GM12891 (cell line): ENCODE data around the gene BRPF3. TPM values are rescaled to one million over a fixed set of nuclear protein-coding genes. Genes with fewer than 3 reads are reported as not detected.
A peak's percentile ranks its signal among the peaks of the same experiment; 100 is the strongest.

ENCODE experiments used
- DNase-seq: peaks from one replicate; pipeline ENCODE4 v3.0.0; 2011; ENCODE audit warnings: low spot score; ENCODE audit not compliant: insufficient read length
- FAIRE-seq: peaks from 2 replicates; lab custom pipeline; 2011; peaks lifted over from hg19 to GRCh38; lab: Jason Lieb, UNC
- PAX5 ChIP-seq: IDR thresholded peaks from 2 replicates; pipeline ENCODE4 v1.6.1; 2011; ENCODE audit warnings: low read length, moderate library complexity, mild to moderate bottlenecking; ENCODE audit not compliant: insufficient read depth, severe bottlenecking
- POLR2A ChIP-seq: IDR thresholded peaks from 2 replicates; pipeline ENCODE4 v1.6.1; 2011; ENCODE audit warnings: low read depth, low read length, control low read depth
- POLR2AphosphoS5 ChIP-seq: IDR thresholded peaks from 2 replicates; pipeline ENCODE4 v1.6.1; 2011; ENCODE audit warnings: low read depth, low read length, control low read depth
- POU2F2 ChIP-seq: IDR thresholded peaks from 2 replicates; pipeline ENCODE4 v1.6.1; 2011; ENCODE audit warnings: low read depth, mild to moderate bottlenecking, control low read depth, low read length, moderate library complexity
- SPI1 ChIP-seq: IDR thresholded peaks from 2 replicates; pipeline ENCODE4 v1.6.1; 2011; ENCODE audit warnings: low read depth, low read length, control low read depth
- TAF1 ChIP-seq: IDR thresholded peaks from 2 replicates; pipeline ENCODE4 v1.6.1; 2011; ENCODE audit warnings: low read depth, low read length, control low read depth
- polyA plus RNA-seq: library from polyadenylated mRNA; unstranded; fragments of >200 nt; gene quantifications from one replicate; pipeline ENCODE4 v1.2.1, GENCODE V29; 2012; ENCODE audit warnings: low read depth, missing spikeins, inconsistent platforms; ENCODE audit not compliant: missing spikeins

BRPF3 gene
- 5.8 TPM for polyA plus RNA-seq

DNA sequence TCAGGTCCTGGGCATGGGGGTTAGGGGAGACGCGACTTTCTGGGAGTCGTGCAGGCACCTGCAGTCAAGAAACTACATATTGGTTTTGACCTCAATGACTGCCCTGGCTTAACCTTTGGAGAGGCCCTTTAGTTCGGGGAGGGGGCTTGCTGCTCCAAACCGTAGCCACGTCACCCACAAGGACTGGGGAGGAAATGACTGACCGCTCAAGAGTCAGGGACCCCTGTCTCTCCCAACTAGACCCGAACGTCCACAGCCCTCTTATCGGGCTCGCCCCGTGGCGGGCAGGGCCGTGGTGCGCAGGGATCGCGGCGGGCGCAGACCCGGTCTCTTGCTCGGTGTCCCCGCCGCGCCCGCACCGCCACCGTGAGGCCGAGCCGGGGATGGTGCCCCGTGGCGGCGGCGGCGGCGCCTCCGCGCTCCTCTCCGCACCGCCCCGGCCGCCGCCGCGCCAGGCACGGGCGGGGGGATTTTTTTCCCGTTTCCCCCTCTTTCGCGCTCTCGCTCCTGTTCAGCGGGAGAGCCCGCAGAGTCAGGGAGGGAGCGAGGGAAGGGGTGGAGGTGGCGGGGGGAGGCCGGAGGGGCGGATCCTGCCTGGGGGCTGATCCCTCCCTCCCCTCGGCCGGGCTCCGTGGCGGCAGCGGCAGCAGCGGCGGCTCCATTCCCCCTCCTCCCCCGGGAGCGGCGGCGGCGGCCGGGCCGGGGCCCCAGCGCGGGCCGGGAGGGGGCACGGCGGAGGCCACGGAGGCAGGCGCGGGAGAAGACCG, at the start of gene BRPF3:
Gene BRPF3 (plus strand): TSS at position 632 of the 767 bp plus-strand sequence. CDS start 3,579 bp downstream, outside the sequence.
- TF ChIP-seq SPI1: no peak
- DNase-seq: peak; percentile 66
- FAIRE-seq: peak; percentile 83

DNA sequence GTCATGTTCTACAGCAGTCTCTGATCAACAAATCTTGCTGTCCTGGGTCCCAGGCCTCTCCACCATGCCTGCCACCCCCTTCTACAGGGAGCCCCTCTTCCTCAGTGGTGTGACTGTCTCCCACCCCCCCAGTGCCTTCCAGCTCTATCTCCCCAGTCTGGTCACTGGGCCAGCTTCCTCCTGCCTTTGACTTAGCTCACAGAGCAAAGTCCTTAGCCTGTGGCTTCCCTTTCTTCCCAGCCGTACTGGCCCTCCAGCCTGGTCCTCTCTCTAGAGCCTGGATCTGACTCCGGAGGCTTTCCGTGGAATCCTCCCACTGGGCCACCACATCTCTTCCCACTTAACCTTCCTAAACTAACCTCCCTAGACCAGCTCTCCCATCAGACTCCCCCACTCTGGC, 49.2 kb upstream of the BRPF3 start:
- FAIRE-seq (no peak), DNase-seq (no peak)

DNA sequence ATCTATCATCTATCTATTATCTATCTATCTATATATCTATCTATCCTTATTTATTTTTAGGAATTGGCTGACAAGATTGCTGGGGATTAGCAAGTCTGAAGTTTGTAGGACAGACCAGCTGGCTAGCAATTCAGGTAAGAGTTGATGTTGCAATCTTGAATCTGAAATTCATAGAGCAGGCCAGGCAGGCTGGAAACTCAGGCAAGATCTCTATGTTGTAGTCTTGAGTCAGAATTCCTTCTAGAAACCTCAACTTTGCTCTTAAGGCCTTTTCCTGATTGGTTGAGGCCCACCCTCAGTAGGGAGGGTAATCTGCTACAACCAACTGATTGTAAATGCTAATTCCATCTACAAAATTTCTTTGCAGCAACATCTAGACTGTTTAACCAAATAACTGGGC, 47.1 kb upstream of the BRPF3 start:
- FAIRE-seq (no peak), DNase-seq (no peak)
- TF ChIP-seq POU2F2 (no peak), PAX5 (no peak), POLR2AphosphoS5 (no peak), POLR2A (no peak)

More for the DNA sequence above, 49.2 kb upstream of the BRPF3 start:
- TF ChIP-seq TAF1: no peak
- TF ChIP-seq SPI1: no peak

DNA sequence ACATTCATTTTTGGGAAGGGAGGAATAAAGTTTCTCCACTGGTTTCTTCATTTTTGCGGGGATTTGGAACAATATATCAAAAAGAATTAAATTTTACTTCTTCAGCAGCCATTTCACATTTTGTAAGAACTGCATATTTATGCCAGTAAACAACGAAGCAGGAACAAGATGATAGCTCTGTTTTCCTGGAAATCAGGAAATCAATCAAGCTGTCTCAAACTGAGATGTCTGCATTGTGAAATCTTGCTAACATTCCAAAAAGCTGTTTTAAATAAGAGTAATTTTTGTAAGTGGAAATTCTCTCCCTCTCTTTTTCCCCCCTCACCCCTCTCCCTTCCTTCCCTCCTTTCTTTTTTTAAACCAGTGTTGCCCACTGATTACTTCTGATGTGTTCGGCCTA, 46.3 kb upstream of the BRPF3 start:
- FAIRE-seq (no peak), DNase-seq (no peak)
- no peak for TF ChIP-seq SPI1

DNA sequence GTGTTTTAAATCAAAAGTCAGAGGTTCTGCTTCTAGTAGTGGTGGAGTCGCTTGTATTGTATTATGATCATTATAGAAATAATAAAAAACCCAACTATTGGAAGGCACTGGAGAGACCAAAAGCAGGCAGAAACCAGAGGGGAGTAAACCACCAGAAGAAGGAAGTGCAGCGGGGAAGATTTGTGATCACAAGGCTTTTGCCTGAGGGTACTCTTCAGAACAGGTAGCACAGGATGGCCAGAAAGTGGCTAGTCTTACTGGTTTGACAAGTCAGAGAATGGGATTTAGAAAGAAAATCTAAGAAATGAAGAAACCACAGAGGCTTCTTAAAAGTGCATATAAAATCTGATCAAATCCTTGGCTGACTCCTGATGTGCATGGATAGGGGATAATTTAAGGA, 42.3 kb upstream of the BRPF3 start:
- TF ChIP-seq POLR2AphosphoS5 (no peak), POU2F2 (no peak), SPI1 (no peak), POLR2A (no peak), PAX5 (no peak), TAF1 (no peak)
- DNase-seq: no peak
- FAIRE-seq: no peak

DNA sequence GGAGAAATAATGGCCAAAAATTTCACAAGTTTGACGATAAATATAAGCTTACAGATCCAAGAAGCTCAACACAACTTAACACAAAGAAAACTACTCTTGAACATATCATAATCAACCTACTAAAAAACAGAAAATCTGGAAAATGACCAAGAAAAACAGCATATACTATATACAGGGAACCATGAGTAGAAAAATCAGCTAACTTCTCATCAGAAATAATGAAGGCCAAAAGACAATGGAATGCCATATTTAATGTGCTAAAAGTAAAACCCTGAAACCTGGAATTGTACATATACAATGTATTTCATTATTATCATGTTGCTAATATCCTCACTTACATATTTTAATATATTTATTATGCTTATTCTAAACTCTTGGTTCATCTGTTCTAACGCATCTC, 40.9 kb upstream of the BRPF3 start:
- DNase-seq (no peak), FAIRE-seq (no peak)
- no peak for TF ChIP-seq TAF1
- no peak for TF ChIP-seq POU2F2
- no peak for TF ChIP-seq SPI1

DNA sequence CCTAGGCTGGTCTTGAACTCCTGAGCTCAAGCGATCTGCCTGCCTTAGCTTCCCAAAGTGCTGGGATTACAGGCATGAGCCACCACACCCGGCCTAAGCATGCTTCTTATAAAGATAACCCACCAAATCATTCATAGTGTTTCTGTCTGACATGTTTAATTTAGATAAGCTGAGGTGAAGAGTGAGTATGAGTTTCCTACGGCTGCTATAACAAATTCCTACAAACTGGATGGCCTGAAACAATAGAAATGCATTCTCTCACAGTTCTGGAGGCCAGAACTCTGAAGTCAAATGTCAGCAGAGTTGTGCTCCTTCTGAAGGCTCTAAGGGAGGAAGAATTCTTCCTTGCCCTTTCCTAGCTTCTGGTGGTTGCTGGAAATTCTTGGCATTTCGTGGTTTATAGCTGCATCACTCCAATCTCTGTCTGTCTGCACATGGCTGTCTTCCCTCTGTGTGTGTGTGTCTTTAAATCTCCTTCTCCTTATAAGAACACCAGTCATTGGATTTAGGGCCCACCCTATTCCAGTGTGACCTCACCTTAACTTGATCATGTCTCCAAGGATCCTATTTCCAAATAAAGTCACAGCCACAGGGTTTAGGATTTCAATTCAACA, 36.3 kb upstream of the BRPF3 start:
- TF ChIP-seq TAF1 (no peak), SPI1 (no peak), POU2F2 (no peak)

DNA sequence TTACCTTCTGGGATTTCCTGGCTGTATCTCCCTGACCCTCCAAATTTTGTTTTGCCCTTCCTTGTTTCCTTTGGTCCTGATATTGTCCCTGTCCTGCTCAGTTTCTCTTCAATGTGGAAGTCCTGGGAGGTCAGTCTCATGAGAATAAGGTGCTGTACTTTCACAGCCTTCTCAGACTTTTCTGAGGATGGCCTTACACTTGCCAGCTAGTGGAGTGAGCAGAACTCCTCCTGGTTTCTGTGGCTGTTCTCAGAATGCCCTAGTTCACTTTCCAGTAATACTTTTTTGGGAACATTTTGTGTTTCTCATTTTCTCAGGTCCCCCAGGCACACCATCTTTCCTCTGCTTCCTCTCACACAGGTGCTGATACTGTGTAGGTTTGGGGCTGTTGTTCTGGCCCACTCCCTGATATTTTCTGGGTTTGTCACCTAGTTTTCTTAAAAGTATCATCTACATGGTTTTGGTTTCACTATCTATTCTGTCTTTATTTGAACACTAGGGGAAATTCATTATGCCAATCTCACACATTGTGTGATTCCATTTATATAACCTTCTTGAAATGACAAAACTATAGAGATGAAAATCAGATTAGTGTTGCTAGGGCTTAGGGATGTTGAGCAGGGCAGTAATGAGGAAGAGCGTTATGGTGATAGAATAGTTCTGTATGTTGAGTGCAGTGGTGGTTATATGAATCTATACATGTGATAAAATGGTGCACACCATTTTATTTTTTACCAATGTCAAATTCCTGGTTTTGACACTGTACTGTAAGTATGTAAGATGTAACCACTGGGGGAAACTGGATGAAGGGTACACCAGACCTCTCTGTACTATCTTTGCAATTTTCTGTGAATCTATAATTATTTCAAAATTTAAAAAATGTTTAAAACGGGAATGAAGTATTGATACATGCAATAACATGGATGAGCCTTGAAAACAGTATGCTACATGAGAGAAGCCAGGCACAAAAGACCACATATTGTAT, 27.2 kb upstream of the BRPF3 start:
- no peak for DNase-seq
- TF ChIP-seq PAX5 (no peak), TAF1 (no peak), SPI1 (no peak)
- peak; percentile 64 for FAIRE-seq

More for the DNA sequence above, 36.3 kb upstream of the BRPF3 start:
- FAIRE-seq: no peak
- no peak for DNase-seq

DNA sequence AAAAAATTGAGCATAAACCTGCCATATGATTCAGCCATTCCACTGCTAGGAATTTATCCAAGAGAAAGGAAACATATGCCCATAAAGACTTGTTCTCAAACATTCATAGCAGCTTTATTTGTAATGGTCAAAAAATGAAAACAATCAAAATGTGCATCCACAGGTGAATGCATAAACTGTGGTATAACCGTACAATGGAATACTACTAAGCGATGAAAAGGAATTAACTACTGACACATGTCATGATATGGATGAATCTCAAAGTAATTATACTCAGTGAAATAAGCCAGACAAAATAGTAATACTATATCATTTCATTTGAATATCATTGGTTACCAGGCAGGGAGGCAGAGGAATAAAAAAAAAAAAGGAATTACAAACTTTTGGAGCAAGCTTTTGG, 25.8 kb upstream of the BRPF3 start:
- no peak for DNase-seq
- peak; percentile 70 for FAIRE-seq
- TF ChIP-seq POLR2A (no peak), POLR2AphosphoS5 (no peak), PAX5 (no peak), POU2F2 (no peak), TAF1 (no peak), SPI1 (no peak)

DNA sequence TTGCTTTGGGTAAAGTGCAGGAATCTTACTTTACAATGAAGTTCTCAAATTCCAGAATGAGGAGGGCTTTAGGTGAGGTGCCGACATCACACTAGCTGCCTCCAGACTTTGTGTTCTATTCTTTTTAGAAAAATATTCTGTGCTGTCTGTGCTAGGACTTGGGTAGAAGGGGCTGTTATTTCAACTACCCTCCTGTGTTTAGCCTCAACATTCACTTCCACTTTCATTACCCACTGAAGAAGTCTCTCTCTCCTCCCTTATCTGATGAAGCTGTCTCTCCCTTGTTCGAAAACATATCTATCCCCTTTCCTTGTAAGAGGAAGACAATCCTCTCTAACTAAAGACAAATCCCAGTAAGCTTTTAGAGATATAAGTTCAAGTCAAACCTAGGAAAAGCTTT, 25.0 kb upstream of the BRPF3 start:
- FAIRE-seq: peak; percentile 77
- TF ChIP-seq POLR2AphosphoS5: no peak
- peak; percentile 53; the same call in 1 of the 2 replicates for TF ChIP-seq SPI1
- DNase-seq: no peak

DNA sequence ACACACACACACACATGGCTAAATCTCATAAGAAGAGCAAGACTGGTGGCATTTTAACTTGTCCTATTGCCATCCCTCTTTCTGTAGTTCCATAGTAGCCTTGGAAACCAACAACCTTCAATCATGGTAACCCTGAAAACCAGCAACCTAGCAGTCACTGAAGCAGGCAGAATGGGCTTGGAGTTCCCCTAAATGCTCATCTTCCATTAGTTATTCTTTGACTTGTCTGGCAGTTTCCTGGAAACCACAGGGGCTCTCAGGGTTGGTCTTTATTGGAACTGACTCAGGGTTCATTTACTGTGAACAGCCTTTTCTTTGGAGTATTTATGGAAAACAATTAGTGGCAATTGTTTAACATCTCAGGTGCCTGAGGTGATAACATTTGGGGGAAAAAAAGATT, 19.4 kb upstream of the BRPF3 start:
- TF ChIP-seq TAF1 (no peak), POLR2AphosphoS5 (no peak)
- DNase-seq: no peak
- FAIRE-seq: no peak
